IMR-90 (cell line): ENCODE measurements around the gene WDR49. TPM values are rescaled to one million over a fixed set of nuclear protein-coding genes. Genes with fewer than 3 reads are reported as not detected.

Experiments
- ATAC-seq: fragments of 200-7000 bp; cut with Tn5 transposase; 2 replicates; pipeline ENCODE4 v1.9.1; 2020; ENCODE audit warnings: low read depth, mild to moderate bottlenecking, moderate library complexity
- BruUV-seq: library from RNA; stranded (reverse); fragments of 400-500 nt; replicated peaks from 2 replicates; lab custom pipeline; 2021; lab: Mats Ljungman, UMichigan
- CTCF ChIA-PET: fragments of 300-600 bp; formaldehyde crosslinking; extraction: SDS; loops from one replicate; lab custom pipeline; 2021; ENCODE audit warnings: antibody characterized with exemption; lab: Yijun Ruan, JAX
- POLR2A ChIA-PET: fragments of 300-600 bp; sonication (Branson Sonifier 250); formaldehyde crosslinking; loops from one replicate; lab custom pipeline; 2022; ENCODE audit warnings: antibody characterized with exemption; ENCODE audit not compliant: unreplicated experiment; lab: Charles Lee
- DNase-seq: peaks from one replicate; pipeline ENCODE4 v3.0.0; 2013
- H2AFZ ChIP-seq: replicated peaks from 2 replicates; pipeline ENCODE3; 2013; ENCODE audit warnings: low read length, mild to moderate bottlenecking; ENCODE audit not compliant: poor library complexity
- H2AK5ac ChIP-seq: 2 replicates; pipeline ENCODE4 v1.6.1; 2013; ENCODE audit warnings: low read depth, low read length, inconsistent platforms
- H2AK9ac ChIP-seq: replicated peaks from 2 replicates; pipeline ENCODE3; 2013; ENCODE audit warnings: mild to moderate bottlenecking, low read depth, low read length, moderate library complexity; ENCODE audit not compliant: poor library complexity
- H2BK120ac ChIP-seq: 2 replicates; pipeline ENCODE4 v1.6.1; 2013; ENCODE audit warnings: low read depth, low read length, inconsistent platforms
- H2BK15ac ChIP-seq: 3 replicates; pipeline ENCODE4 v1.6.1; 2013; ENCODE audit warnings: low read depth, low read length, inconsistent platforms
- H2BK20ac ChIP-seq: 2 replicates; pipeline ENCODE4 v1.6.1; 2013; ENCODE audit warnings: low read depth, mild to moderate bottlenecking, inconsistent platforms, low read length, moderate library complexity
- H2BK5ac ChIP-seq: 2 replicates; pipeline ENCODE4 v1.6.1; 2013; ENCODE audit warnings: mild to moderate bottlenecking, low read depth, low read length, inconsistent platforms; ENCODE audit not compliant: poor library complexity, severe bottlenecking
- H3K14ac ChIP-seq: replicated peaks from 2 replicates; pipeline ENCODE4 v1.6.1; 2013; ENCODE audit warnings: low read depth, low read length, inconsistent platforms
- H3K18ac ChIP-seq: 2 replicates; pipeline ENCODE4 v1.6.1; 2013; ENCODE audit warnings: low read depth, low read length, control low read depth
- H3K23ac ChIP-seq: 2 replicates; pipeline ENCODE4 v1.6.1; 2013; ENCODE audit warnings: low read depth, low read length, inconsistent platforms
- H3K27ac ChIP-seq: 2 replicates; pipeline ENCODE4 v1.5.1; 2013; ENCODE audit warnings: mild to moderate bottlenecking, control low read depth, low read length; ENCODE audit not compliant: insufficient read depth
- H3K27me3 ChIP-seq: 2 replicates; pipeline ENCODE4 v1.6.1; 2013; ENCODE audit warnings: low read length; ENCODE audit not compliant: control insufficient read depth, insufficient read depth
- H3K36me3 ChIP-seq: 2 replicates; pipeline ENCODE4 v1.6.1; 2013; ENCODE audit warnings: low read length, mixed read lengths; ENCODE audit not compliant: control insufficient read depth, insufficient read depth
- H3K4ac ChIP-seq: 2 replicates; pipeline ENCODE4 v1.6.1; 2013; ENCODE audit warnings: low read depth, low read length, inconsistent platforms
- H3K4me1 ChIP-seq: 2 replicates; pipeline ENCODE4 v1.6.1; 2013; ENCODE audit warnings: low read length, mixed read lengths; ENCODE audit not compliant: control insufficient read depth, insufficient read depth
- H3K4me2 ChIP-seq: 2 replicates; pipeline ENCODE4 v1.6.1; 2013; ENCODE audit warnings: low read depth, mild to moderate bottlenecking, control low read depth, low read length, moderate library complexity
- H3K4me3 ChIP-seq: 2 replicates; pipeline ENCODE4 v1.5.1; 2013; ENCODE audit warnings: low read depth, mild to moderate bottlenecking, control low read depth, low read length, moderate library complexity; ENCODE audit not compliant: insufficient read depth
- H3K56ac ChIP-seq: 2 replicates; pipeline ENCODE4 v1.6.1; 2013; ENCODE audit warnings: low read length, inconsistent platforms; ENCODE audit not compliant: insufficient read depth; ENCODE audit errors: extremely low read depth
- H3K79me1 ChIP-seq, 2 experiments: 2 replicates each; pipeline ENCODE4 v1.6.1; 2013; ENCODE audit warnings: low read length in 2 of 2, inconsistent platforms in 1 of 2, low read depth in 1 of 2
- H3K9ac ChIP-seq: 2 replicates; pipeline ENCODE4 v1.6.1; 2013; ENCODE audit warnings: low read depth, low read length, control low read depth
- H3K9me1 ChIP-seq: 2 replicates; pipeline ENCODE4 v1.6.1; 2013; ENCODE audit warnings: low read length, inconsistent platforms; ENCODE audit not compliant: insufficient read depth
- H3K9me3 ChIP-seq: 2 replicates; pipeline ENCODE4 v1.6.1; 2013; ENCODE audit warnings: low read length; ENCODE audit not compliant: control insufficient read depth, insufficient read depth
- H4K20me1 ChIP-seq: 2 replicates; pipeline ENCODE4 v1.6.1; 2013; ENCODE audit warnings: low read length, inconsistent platforms; ENCODE audit not compliant: insufficient read depth
- H4K5ac ChIP-seq: 2 replicates; pipeline ENCODE4 v1.6.1; 2013; ENCODE audit warnings: mild to moderate bottlenecking, low read depth, low read length, control low read depth
- H4K8ac ChIP-seq, 2 experiments: 2 replicates each; pipeline ENCODE4 v1.6.1; 2013; ENCODE audit warnings: low read depth in 2 of 2, low read length in 2 of 2, control low read depth in 1 of 2, inconsistent platforms in 1 of 2
- H4K91ac ChIP-seq: 2 replicates; pipeline ENCODE4 v1.6.1; 2013; ENCODE audit warnings: low read depth, low read length, inconsistent platforms; ENCODE audit not compliant: insufficient read depth
- BHLHE40 ChIP-seq: fragments of 150-350 bp; IDR thresholded peaks from 2 replicates; pipeline ENCODE4 v1.6.1; 2016; ENCODE audit warnings: mild to moderate bottlenecking, low read depth, low read length
- CEBPB ChIP-seq: IDR thresholded peaks from 2 replicates; pipeline ENCODE4 v1.6.1; 2012; ENCODE audit warnings: low read depth, low read length, improper control_type of control experiment
- CHD1 ChIP-seq: IDR thresholded peaks from 2 replicates; pipeline ENCODE4 v1.6.1; 2012; ENCODE audit warnings: low read depth, low read length, improper control_type of control experiment
- FOS ChIP-seq: fragments of 150-350 bp; IDR thresholded peaks from 2 replicates; pipeline ENCODE4 v1.6.1; 2016; ENCODE audit warnings: low read depth, low read length
- MXI1 ChIP-seq: IDR thresholded peaks from 2 replicates; pipeline ENCODE4 v1.6.1; 2012; ENCODE audit warnings: low read depth, mild to moderate bottlenecking, low read length, moderate library complexity, borderline replicate concordance
- NFE2L2 ChIP-seq: fragments of 150-350 bp; IDR thresholded peaks from 2 replicates; pipeline ENCODE4 v1.6.1; 2016; ENCODE audit warnings: low read depth, mild to moderate bottlenecking, low read length
- RCOR1 ChIP-seq: IDR thresholded peaks from 2 replicates; pipeline ENCODE4 v1.6.1; 2012; ENCODE audit warnings: mild to moderate bottlenecking, low read length, improper control_type of control experiment; ENCODE audit not compliant: insufficient replicate concordance
- RFX5 ChIP-seq: IDR thresholded peaks from 2 replicates; pipeline ENCODE4 v1.8.0; 2012; ENCODE audit warnings: low read depth, mild to moderate bottlenecking, low read length, moderate library complexity
- SMC3 ChIP-seq: fragments of 150-350 bp; IDR thresholded peaks from 2 replicates; pipeline ENCODE4 v1.6.1; 2016; ENCODE audit warnings: low read depth, mild to moderate bottlenecking, antibody characterized with exemption, low read length, moderate library complexity
- WGBS, 2 experiments: methylation state at CpG; one replicate each; pipeline versions ENCODE4 v1.1.5 to v1.1.7; 2013; ENCODE audit warnings: missing lambda C conversion rate in 2 of 2; ENCODE audit not compliant: insufficient read length in 1 of 2; ENCODE audit errors: extremely low coverage in 2 of 2; 5-methylcytosine and 5-hydroxymethylcytosine counted together
- dilution Hi-C: fragments of 300-500 bp; cut with HindIII; formaldehyde crosslinking; loops from one replicate; pipeline ENCODE4 v1.14.3; 2018; ENCODE audit warnings: low sequenced_read_pairs; ENCODE audit not compliant: unreplicated experiment
- in situ Hi-C: fragments of 300-500 bp; cut with MboI; formaldehyde crosslinking; loops from 3 replicates; pipeline ENCODE4 v1.14.3; 2019; ENCODE audit warnings: low sequenced_read_pairs, inconsistent platforms, mixed read lengths
- intact Hi-C: fragments of 100-400 bp; cut with micrococcal nuclease; formaldehyde crosslinking; loops from 2 replicates; pipeline ENCODE4 v1.10.0; 2022
- polyA plus RNA-seq, 3 experiments: library from polyadenylated mRNA; depleted of rRNA; stranded (reverse); fragments of >200 nt; gene quantifications; 2 replicates each; pipeline ENCODE4 v1.2.3, GENCODE V29; 2012; ENCODE audit warnings: low replicate concordance in 1 of 3
- total RNA-seq: library from RNA; depleted of rRNA; stranded (reverse); fragments of >200 nt; gene quantifications from 2 replicates; pipeline ENCODE4 v1.2.3, GENCODE V29; 2012
- TF ChIP-seq, protein P1 (sequence below): fragments of 150-350 bp; IDR thresholded peaks from 2 replicates; pipeline ENCODE4 v1.6.1; 2016; ENCODE audit warnings: low read depth, mild to moderate bottlenecking, low read length, moderate library complexity, borderline replicate concordance
- TF ChIP-seq, protein P2 (sequence below): conservative IDR thresholded peaks from 2 replicates; pipeline ENCODE4 v1.5.1; 2012; ENCODE audit warnings: mild to moderate bottlenecking, low read depth, low read length, improper control_type of control experiment
- TF ChIP-seq, protein P3 (sequence below): fragments of 150-350 bp; IDR thresholded peaks from 2 replicates; pipeline ENCODE4 v1.6.1; 2017; ENCODE audit warnings: mild to moderate bottlenecking, antibody characterized with exemption, low read length, low read depth

The WDR49 gene
- total and polyA plus RNA-seq, 2 of the 4 experiments (the other 2 are of a cell fraction) = not detected

DNA sequence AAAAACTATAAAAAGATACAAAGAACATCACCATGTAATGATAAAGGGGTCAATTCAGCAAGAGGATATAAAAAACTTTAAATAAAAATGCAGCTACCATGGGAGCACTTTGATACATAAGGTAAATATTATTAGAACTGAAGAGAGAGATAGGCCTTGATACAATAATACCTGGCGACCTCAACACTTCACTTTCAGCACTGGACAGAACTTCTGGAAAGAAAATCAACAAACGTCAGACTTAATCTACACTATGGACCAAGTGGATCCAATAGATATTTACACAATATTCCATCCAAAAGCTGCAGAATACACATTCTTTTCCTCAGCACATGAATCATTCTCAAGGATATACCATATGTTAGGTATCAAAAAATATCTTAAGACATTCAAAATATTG is 42.0 kb downstream of the WDR49 start:
- no TSS peak for BruUV-seq
- intact Hi-C loops = no loop called here
- Histone ChIP-seq H2BK120ac (no peak overlapping the region), H3K9me1 (no peaks in the 10 kb centered on the region), H3K4me3 (no peak overlapping the region), H2BK15ac (no peak overlapping the region), H3K4ac (no peak overlapping the region), H3K14ac (no peak overlapping the region), H2BK5ac (no peak overlapping the region), H2BK20ac (no peak overlapping the region), H4K5ac (no peak overlapping the region), H3K9me3 (peaks cover 2% of the 10 kb centered on the region; the same call in 1 of the 2 replicates), H3K79me1 (no peaks in the 10 kb centered on the region), H3K4me1 (no peaks in the 10 kb centered on the region), H4K20me1 (no peaks in the 10 kb centered on the region), H3K18ac (no peak overlapping the region), H4K8ac (no peak overlapping the region), H2AK9ac (no peak overlapping the region), H3K27me3 (no peaks in the 10 kb centered on the region), H3K36me3 (no peaks in the 10 kb centered on the region), H4K91ac (no peak overlapping the region), H3K9ac (no peak overlapping the region), H3K27ac (no peak overlapping the region), H2AFZ (no peak overlapping the region), H3K4me2 (no peak overlapping the region), H3K56ac (no peak overlapping the region), H3K23ac (no peak overlapping the region), H2AK5ac (no peak overlapping the region)
- ATAC-seq (no peak), DNase-seq (no peak)
- ChIA-PET POLR2A (no interaction called here), CTCF (no interaction called here)
- dilution Hi-C loops = no loop called here
- in situ Hi-C loops = no loop called here
- no peak for TF ChIP-seq MXI1
- TF ChIP-seq CEBPB = no peak
- TF ChIP-seq BHLHE40 = no peak
- TF ChIP-seq FOS = no peak
- no peak for TF ChIP-seq RFX5
- no peak for TF ChIP-seq SMC3
- TF ChIP-seq, protein P1, sequence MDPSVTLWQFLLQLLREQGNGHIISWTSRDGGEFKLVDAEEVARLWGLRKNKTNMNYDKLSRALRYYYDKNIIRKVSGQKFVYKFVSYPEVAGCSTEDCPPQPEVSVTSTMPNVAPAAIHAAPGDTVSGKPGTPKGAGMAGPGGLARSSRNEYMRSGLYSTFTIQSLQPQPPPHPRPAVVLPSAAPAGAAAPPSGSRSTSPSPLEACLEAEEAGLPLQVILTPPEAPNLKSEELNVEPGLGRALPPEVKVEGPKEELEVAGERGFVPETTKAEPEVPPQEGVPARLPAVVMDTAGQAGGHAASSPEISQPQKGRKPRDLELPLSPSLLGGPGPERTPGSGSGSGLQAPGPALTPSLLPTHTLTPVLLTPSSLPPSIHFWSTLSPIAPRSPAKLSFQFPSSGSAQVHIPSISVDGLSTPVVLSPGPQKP = no peak
- no peak for TF ChIP-seq RCOR1
- TF ChIP-seq NFE2L2 = no peak
- TF ChIP-seq, protein P2, sequence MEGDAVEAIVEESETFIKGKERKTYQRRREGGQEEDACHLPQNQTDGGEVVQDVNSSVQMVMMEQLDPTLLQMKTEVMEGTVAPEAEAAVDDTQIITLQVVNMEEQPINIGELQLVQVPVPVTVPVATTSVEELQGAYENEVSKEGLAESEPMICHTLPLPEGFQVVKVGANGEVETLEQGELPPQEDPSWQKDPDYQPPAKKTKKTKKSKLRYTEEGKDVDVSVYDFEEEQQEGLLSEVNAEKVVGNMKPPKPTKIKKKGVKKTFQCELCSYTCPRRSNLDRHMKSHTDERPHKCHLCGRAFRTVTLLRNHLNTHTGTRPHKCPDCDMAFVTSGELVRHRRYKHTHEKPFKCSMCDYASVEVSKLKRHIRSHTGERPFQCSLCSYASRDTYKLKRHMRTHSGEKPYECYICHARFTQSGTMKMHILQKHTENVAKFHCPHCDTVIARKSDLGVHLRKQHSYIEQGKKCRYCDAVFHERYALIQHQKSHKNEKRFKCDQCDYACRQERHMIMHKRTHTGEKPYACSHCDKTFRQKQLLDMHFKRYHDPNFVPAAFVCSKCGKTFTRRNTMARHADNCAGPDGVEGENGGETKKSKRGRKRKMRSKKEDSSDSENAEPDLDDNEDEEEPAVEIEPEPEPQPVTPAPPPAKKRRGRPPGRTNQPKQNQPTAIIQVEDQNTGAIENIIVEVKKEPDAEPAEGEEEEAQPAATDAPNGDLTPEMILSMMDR = no peak
- TF ChIP-seq, protein P3, sequence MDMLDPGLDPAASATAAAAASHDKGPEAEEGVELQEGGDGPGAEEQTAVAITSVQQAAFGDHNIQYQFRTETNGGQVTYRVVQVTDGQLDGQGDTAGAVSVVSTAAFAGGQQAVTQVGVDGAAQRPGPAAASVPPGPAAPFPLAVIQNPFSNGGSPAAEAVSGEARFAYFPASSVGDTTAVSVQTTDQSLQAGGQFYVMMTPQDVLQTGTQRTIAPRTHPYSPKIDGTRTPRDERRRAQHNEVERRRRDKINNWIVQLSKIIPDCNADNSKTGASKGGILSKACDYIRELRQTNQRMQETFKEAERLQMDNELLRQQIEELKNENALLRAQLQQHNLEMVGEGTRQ = no peak
- no peak for TF ChIP-seq CHD1
- no CpG with 5 or more reads among the region's 2 CpGs for WGBS, 2 experiments
